Activated effector memory CD4-positive, alpha-beta T cell treated with anti-CD3 and anti-CD28 coated beads, Interleukin-2, amount 50 U/mL, for 16 hours (primary cell): Measurements from ENCODE around the gene SMG6.

ENCODE experiments used
- DNase-seq: peaks from one replicate; pipeline ENCODE4 v3.0.0-alpha.2; 2020

SMG6 gene

DNA sequence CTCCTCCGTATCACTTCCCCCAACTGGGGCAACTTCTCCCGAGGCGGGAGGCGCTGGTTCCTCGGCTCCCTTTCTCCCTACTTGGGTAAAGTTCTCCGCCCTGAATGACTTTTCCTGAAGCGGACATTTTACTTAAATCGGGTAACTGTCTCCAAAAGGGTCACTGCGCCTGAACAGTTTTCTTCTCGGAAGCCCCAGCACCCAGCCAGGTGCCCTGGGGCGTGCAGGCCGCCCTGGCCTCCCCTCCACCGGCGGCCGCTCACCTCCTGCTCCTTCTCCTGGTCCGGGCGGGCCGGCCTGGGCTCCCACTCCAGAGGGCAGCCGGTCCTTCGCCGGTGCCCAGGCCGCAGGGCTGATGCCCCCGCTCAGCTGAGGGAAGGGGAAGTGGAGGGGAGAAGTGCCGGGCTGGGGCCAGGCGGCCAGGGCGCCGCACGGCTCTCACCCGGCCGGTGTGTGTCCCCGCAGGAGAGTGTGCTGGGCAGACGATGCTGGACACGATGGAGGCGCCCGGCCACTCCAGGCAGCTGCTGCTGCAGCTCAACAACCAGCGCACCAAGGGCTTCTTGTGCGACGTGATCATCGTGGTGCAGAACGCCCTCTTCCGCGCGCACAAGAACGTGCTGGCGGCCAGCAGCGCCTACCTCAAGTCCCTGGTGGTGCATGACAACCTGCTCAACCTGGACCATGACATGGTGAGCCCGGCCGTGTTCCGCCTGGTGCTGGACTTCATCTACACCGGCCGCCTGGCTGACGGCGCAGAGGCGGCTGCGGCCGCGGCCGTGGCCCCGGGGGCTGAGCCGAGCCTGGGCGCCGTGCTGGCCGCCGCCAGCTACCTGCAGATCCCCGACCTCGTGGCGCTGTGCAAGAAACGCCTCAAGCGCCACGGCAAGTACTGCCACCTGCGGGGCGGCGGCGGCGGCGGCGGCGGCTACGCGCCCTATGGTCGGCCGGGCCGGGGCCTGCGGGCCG, 247.1 kb downstream of the SMG6 start:
- DNase-seq = peak; percentile 82

DNA sequence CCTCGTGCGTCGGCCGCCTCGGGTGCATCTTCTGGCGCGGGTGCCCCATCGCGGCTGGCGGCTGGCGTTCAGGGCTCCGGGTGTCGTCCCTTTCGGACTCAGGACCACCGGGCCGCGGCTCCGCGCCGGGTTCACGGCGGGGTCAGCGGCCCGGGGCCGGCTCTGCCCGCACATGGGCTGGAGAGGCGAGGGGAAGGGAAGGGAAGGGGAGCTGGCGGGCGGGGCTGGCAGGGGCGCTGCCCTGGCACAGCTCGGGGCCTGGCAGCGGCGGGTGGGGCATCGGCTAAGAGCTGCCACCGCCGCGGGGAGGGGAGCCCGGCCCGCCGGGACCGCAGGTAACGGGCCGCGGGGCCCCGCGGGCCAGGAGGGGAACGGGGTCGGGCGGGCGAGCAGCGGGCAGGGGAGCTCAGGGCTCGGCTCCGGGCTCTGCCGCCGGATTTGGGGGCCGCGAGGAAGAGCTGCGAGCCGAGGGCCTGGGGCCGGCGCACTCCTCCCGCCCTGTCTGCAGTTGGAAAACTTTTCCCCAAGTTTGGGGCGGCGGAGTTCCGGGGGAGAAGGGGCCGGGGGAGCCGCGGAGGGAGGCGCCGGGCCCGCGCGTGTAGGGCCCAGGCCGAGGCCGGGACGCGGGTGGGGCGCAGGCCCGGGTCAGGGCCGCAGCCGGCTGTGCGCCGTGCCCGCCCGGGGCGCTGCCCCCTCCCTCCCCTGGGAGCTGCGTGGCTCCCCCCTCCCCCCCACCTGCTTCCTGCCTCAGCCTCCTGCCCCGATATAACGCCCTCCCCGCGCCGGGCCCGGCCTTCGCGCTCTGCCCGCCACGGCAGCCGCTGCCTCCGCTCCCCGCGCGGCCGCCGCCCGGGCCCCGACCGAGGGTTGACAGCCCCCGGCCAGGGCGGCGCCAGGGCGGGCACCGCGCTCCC, 248.0 kb downstream of the SMG6 start:
- peak; percentile 75 for DNase-seq

DNA sequence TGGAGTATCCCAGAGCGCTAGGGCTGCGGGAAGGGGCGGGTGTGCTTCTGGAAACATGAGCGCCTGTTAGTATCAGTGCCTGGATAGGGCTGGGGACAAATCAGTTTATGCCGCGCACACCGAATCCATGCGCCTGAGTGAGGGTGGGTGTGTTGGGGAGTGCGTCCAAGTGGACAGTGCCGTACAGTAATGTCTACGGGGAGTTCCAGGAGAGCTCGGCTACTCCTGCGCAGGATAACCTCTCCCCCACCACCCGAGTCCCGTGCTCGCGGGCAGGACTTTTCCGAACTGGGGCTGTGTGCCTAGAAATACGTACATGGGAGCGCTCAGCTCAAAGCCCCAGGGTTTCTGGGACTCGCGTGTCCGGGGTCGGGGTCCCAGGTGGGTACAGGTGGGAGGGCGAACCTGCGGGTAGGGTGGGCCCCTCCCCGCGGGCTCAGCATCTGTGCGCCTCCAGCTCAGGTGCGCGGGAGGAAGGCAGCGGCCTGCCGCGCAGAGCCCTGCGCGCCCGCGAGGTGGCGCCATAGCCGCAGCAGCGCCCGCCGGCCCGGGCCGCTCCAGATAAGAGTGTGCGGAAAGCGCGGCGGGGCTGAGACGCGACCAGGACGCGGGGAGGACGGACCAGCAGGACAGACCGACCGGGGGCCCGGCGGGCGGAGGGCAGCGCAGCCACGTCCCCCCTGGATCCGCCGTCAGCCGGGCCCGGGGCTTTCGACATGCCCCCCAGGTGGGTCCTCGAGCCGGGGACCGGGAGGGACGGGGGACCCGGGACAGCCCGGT, 248.9 kb downstream of the SMG6 start, which contains the start of gene HIC1:
TSS of gene HIC1 (plus strand) at position 592 of the 780 bp plus-strand sequence. CDS start 1,588 bp downstream, outside the sequence.
- DNase-seq = peak; percentile 92

DNA sequence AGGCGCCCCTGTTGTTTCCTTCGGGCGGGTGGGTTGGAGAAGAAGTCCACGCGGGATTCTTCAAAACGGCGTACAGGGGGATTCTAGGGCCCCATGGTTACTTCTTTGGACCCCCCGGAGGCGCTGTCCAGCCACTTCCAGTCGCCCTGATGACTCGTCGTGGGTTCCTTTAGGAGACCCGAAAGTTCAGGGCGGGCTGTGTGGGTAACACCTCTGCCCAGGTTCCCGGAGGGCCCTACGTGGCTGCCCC, 249.4 kb downstream of the SMG6 start:
- DNase-seq = no peak

DNA sequence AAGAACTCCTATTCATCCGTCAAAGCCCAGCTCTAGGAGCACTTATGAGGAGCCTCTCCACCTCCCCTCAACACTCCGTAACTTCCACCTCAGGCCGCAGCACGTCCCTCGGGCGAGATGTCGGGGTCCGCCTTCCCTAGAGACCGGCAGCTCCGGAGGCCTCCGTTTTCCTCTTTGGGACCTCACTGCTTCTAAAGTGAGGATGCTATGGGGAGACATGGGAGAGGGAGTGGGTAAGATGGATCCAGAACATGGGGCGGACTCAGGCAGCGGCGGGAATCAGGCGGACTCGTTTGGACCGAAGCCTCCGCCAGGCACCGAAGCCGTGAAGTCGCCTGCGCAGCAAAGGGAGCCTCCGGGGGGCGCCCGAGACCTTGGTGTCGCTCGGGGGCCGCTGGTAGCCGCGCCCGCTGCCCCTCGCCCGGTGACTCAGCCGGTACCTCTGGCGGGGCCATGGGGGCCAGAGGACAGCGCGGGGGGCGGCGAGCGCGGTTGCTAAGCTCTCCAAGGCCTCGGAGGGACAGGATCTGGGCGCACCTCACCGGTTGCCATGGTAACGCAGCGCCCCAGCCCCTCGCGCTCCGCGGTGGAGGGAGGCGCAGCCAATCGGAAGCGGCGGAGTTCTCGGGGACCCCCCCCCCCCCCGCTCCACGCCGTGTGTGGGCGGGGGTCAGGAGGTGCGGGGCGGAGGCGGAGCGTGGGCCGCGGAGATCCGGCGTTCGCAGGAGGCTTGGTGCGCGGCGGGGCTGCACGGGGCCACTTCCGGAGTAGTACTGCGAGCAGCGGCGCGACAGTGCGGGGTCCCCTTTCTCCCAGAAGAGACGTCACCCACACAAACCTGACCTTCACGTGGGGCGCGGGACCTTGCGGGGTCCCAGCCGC, 250.0 kb downstream of the SMG6 start:
- peak; percentile 92 for DNase-seq

DNA sequence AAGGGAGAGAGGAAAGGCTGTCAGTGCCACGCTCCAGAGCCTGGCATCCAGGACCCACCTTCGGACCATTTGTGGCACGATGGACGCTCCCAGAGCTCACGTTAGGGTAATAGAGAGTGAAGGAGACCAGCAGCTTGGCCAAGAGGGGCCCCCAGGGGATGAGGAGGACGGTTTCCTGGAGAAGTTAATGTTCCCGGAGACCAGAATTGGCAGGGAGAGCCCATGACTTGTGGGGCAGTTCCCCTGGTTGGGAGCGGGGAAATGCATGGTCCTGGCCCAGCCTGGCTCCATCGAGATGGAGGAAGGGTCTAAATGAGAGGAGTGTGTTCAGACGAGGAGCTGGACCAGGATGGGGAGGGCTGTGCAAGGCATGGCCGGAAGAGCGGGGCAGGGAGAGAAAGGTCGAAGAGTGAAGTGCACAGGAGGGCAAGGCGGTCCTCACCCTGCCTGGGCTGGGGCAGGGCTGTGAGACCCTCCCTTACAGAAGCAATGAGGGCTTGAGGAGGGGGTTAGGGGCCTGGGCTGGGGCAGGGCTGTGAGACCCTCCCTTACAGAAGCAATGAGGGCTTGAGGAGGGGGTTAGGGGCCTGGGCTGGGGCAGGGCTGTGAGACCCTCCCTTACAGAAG, 251.5 kb downstream of the SMG6 start:
- DNase-seq = no peak

DNA sequence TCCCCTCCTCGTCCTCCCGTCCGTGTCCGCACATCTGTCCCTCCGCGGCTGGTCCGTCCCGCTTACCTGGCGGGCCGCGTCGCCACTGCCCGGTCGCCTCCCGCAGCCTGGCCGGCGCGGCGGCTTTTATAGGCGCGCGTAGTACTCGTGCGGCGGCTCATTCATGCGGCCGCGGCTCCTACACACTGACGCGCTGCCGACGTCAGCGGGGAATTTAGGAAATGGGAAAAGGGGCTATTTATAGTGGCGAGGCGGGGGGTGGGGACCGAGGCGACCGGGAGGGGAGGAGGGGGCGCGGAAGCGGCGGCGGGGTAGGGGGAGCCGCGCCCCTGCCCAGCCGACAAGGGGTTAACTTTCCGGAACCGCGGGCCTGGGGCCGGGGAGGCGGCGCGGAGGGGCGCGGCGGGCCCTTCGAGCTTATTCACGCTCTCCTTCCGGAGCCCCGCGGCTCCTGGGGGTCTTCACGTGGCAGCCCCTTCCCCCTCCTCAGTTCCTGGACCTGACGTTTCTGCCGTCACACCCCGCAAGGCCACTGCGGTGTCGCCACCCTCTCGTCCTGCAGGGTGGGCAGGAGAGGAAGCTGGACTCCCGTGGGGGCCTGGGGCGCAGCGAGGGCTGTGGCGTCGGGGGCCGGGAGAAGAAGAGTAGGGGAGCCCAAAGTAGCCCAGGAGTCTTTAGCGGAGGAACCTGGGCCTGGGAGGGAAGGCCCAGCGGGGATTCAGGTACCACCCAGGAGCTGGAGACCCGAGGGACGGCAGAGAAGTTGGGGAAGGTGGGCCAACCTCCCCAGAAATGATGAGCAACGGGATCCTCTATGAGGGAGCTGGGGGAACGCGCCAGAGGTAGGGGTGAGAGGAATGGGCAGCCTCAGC, 252.3 kb downstream of the SMG6 start:
- peak; percentile 71 for DNase-seq

DNA sequence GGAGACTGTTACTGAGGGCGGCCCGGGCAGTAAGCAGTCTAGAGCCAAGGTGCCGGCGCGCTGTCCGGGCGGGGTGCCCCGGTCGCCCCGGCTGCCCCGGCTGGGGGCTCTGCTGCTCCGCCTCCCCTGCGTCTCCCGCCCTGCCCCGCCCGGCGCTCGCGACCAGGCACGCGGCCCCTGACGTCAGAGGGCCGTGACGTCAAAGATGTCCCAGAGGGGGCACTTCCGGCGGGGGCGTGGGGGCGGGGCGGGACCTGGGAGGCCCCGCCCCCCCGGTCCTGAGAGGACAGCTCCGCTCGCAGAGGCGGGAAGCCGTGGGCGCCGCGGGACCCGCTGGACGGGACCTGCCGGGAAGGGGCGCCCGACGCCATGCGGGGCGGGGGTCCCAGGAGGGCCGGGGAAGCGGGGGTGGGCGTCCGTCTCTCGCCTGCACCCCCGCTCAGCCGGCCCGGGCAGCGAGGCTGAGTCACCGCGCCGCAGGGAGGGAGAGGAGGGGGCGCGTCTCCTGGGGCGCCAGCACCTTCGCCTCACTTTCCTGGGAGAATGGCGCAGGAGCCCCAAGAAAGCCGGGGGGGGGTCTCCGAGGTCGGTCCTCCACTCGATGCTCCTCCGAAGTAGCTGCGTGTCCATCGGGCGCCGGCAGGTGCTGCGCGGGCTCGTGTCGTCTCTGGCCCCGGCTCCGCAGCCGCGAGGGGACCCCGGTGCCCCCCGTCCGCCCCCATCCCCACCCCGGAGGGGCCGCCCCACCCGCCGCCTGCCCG, 253.1 kb downstream of the SMG6 start:
- DNase-seq = peak; percentile 90

DNA sequence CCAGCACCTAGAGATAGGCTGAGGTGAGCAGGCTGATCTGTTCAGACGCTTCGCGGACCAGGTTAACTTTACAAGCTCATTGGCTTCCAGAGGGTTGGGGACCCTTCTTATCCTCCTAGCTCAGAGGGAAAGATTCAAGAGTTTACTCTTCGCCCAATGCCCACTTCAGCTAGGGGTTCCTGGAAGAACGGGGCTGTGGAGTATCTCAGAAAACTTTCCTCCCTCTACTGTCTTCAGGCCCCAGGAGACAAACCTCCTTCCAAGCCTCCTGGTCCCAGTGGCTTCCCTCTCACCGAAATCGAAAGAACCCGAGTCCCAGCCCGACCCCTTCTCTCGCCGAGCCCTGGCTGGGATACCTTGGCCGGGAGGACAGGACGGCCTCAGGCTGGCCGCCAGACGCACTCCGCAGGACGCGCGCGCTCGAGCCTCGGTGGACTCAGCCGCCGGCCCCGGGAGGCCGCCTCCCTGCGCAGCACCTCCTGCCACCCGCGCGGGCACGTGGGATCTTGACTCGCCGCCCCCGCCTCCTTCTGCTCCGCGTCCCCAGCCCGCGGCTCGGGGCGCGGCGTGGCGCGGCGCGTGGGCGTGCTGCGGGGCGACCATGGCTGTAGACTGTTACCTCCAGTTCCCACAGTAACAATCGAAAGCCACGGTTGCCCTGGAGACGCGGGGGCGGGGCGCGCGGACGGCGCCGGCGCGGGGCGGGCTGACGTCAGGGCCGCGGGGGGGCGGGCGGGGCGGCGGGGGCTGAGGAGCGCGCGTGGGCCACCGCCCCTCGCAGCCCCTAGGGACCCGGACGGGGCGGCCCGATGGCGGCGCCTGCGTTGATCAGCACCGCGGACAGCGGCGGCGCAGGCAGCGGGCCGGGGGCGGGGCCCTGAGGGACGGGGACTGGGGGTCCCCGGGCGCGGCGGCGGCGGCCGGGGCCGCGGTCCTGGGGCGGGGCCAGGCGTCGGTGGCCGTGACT, 254.0 kb downstream of the SMG6 start:
- DNase-seq = peak; percentile 97

DNA sequence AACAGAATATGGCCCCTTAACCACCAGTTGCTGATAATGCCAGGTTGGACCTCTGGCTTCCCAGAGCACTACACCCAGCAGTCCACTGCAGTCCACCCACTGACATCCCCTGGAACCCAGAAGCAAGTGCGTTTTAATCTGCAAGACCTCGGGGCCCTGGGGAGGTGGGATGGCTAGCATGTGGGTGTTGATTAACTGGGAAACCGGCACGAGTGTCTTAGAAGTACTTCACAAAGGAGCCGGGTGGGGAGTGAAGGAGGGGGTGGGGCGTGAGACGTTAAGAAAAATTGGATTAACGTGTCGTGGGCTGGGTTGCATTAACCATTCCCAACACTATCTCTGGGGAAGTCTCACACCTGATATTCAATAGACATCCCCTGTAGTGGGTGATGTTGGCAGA, 254.8 kb downstream of the SMG6 start:
- no peak for DNase-seq

DNA sequence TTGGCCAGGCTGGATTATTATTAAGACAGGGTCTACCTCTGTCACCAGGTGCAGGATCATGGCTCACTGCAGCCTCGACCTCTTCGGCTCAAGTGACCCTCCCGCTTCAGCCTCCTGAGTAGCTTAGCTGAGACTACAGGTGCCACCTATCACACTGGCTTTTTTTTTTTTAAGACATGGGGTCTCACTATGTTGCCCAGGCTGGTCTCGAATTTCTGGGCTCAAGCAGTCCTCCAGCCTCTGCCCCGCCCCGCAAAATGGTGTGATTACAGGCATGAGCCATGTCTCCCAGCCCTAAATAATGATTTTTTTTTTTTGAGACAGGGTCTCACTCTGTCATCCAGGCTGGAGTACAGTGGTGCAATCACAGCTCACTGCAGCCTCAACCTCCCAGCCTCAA, 256.0 kb downstream of the SMG6 start:
- DNase-seq = no peak

DNA sequence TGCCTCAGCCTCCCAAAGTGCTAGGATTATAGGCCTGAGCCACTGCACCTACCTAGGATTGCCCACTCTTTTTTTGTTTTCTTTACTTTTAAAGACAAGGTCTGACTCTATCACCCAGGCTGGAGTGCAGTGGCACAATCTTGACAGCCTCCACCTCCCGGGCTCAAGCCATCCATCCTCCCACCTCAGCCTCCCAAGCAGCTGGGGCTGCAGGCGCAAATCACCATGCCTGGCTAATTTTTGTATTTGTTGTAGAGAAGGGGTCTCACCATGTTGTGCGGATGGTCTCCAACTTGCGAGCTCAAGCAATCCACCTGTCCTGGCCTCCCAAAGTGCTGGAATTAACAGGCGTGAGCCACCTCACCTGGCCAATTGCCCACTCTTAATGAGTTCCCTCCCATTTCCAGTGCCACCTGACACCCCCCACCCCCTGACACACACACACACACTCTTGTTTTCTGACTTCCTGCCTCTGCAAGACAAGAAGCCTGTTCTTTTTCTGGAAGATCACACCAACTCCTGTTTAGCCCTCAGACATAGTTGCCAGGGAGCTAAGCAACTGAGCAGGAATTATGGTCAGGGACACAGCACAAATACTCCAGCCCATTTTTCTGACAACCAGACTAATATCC, 259.2 kb downstream of the SMG6 start:
- DNase-seq = no peak

DNA sequence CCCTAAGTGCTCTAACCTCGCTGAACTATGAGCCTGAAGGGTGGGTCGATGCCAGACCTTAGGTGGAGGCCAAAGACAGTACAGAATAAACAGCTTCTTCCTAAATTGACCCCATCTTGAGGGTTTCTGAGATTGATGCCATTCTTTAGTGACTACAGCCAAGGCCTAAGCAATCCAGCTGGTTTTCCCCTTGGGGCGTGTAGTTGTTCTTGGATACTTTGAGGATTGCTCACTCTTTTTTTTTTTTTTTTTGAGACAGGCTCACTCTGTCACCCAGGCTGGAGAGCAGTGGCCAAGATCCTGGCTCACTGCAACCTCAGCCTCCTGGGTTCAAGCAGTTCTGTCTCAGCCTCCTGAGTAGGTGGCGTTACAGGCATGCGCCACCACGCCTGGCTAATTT, 259.8 kb downstream of the SMG6 start:
- no peak for DNase-seq

DNA sequence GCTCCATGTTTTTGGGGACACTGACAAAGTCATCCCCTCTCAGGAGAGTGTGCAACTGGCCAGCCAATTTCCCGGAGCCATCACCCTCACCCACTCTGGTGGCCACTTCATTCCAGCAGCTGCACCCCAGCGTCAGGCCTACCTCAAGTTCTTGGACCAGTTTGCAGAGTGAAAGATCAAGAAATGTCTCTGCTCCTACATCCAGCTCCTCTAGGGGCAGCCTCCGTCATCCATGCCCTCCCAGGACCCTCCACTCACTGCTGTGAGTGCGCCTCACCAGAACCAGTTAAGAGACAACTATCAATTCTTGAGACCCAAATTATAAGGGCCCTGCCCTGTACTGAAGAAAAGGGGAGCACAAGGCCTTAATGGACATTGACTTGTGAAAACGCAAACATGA, 260.7 kb downstream of the SMG6 start:
- no peak for DNase-seq

DNA sequence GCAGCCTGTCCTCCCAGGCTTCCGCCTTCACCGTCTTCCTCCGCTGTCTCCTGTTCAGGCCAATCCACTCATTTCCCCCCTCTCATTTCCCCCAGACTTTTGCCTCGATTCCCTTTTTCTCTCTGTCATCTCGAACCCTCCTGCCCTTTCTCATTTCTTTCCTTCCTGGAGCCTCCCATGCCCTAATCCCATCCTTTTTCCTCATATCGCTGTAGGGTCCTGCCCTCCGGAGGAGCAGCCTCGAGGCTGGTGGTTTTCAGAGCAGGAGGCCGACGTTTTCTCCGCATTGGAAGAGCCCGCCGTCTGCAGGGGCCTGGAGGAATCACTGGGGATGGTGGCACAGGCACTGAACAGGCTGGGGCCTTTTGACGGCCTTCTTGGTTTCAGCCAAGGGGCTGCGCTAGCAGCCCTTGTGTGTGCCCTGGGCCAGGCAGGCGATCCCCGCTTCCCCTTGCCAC, 261.2 kb downstream of the SMG6 start:
- no peak for DNase-seq

DNA sequence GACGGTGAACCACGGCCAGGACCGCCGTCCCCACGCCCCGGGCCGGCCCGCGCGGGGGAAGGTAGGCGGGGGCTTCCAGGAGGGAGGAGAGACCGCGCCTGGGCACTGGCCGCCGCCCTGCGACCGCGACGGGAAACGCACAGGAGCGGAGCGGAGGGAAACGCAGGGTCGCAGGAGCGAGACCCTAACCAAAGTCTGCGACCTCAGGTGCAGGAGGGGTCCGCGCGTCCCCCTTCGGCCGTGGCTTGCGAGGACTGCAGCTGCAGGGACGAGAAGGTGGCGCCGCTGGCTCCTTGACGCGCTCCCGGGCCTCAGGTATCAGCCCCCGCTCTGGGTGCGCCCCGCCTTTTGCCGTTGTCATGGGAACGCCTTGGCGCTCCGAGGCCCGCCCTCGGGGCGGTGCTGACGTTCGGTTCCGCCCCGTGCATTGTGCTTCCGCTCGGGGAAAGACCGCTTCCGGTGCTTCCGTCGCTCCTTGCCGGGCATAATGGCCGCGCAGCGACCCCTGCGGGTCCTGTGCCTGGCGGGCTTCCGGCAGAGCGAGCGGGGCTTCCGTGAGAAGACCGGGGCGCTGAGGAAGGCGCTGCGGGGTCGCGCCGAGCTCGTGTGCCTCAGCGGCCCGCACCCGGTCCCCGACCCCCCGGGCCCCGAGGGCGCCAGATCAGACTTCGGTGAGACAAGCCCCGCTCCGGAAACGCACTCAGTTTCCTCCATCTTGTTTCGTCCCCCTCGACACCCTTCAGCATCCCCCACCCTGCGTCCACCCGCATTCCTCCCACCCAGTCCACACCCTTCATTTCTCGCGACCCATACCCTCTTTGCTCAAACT, 261.8 kb downstream of the SMG6 start, which contains the start of gene OVCA2:
TSS of gene OVCA2 (plus strand) at position 462 of the 829 bp plus-strand sequence. CDS start at position 488, 26 bp downstream.
- DNase-seq = peak; percentile 99
